ENCODE data around the gene CRYBB3. TPM values are rescaled to one million over a fixed set of nuclear protein-coding genes. Genes with fewer than 3 reads are reported as not detected.
"Not testable (repeated sequence)": the region's sequence is repeated elsewhere in the genome, so short reads cannot be mapped to it uniquely, and the experiment has no call there.

CRYBB3 gene
- total RNA-seq, 4 donors from 2014 or later = not detected

GRCh38 chr22:25176175-25176574 lies 23.5 kb upstream of the CRYBB3 start:
- TF ChIP-seq CTCF (IDR thresholded peaks at IDR 0.05) = no peak
- DNase-seq (ENCODE audit: low spot score) (no peak), ATAC-seq (ENCODE audit: low FRiP score) (no peak)

DNA sequence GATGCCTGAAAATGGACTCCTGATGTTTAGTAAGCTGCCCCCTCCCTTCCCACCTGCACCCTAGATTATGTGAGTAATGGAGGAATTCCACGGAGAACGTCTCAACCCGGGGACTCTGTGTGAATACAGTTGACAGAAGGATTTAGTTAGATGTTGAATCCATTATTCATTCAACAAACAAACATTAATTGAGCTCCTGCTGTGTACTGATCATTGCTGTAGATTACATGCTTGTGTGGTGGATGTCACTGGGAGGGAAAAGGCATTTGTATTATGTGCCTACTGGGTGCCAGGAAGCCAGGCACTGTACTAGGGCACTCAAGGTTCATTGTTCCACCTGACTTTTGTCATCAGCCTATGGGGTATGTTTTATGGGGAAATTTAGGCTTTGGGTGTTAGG lies 22.9 kb upstream of the CRYBB3 start:
- no peak for TF ChIP-seq CTCF (IDR thresholded peaks at IDR 0.05)
- DNase-seq (ENCODE audit: low spot score) (no peak), ATAC-seq (ENCODE audit: low FRiP score) (no peak)

GRCh38 chr22:25177226-25177625 lies 22.4 kb upstream of the CRYBB3 start:
- ATAC-seq (ENCODE audit: low FRiP score) = no peak
- DNase-seq (ENCODE audit: low spot score) = no peak
- TF ChIP-seq CTCF (IDR thresholded peaks at IDR 0.05) = no peak

- TF ChIP-seq CTCF (IDR thresholded peaks at IDR 0.05) = no peak
- ATAC-seq (ENCODE audit: low FRiP score) (no peak), DNase-seq (ENCODE audit: low spot score) (no peak)
Measured at GRCh38 chr22:25177895-25178294, 21.8 kb upstream of the CRYBB3 start.

- not testable (repeated sequence) for ATAC-seq (ENCODE audit: low FRiP score); DNase-seq (ENCODE audit: low spot score)
Measured at GRCh38 chr22:25178348-25178747, 21.3 kb upstream of the CRYBB3 start.

DNA sequence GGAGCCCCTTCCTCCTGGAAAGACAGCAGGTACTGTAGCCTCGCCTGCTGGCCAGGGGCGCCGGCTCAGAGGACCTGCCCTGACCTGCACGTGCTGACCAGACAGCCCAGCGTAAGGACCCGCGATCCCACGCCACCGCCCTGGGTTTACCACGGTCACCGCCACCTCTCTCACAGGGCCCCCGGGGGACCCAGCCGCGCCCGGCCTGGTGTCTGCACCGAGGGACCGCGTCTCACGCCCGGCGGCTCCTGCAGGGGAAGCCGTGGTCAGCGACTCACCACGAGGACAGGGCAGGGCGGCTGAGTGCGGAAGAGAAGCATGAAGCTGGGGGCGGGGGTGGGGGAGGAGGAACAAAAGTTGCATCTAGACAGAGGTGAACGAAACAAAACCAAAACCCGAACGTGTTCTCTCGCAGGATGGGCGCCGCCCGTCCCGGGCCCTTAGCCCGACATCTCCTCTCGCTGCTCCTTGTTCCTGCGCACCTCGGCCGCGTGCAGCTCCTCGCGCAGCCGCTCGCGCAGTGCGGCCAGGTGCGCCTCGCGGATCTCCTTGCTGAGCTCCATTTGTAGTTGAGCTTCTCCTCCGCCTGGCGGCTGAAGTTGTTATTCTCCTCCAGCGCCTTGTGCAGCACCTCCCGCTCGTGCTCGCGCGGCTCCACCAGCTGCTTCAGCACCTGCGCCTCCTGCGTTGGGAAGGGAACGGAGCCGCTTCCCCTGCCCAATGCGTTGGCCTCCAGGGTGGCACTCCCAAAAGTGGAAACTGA lies 20.6 kb upstream of the CRYBB3 start:
- ATAC-seq (ENCODE audit: low FRiP score) = peak; percentile 27
- DNase-seq (ENCODE audit: low spot score) = not testable (repeated sequence)

DNA sequence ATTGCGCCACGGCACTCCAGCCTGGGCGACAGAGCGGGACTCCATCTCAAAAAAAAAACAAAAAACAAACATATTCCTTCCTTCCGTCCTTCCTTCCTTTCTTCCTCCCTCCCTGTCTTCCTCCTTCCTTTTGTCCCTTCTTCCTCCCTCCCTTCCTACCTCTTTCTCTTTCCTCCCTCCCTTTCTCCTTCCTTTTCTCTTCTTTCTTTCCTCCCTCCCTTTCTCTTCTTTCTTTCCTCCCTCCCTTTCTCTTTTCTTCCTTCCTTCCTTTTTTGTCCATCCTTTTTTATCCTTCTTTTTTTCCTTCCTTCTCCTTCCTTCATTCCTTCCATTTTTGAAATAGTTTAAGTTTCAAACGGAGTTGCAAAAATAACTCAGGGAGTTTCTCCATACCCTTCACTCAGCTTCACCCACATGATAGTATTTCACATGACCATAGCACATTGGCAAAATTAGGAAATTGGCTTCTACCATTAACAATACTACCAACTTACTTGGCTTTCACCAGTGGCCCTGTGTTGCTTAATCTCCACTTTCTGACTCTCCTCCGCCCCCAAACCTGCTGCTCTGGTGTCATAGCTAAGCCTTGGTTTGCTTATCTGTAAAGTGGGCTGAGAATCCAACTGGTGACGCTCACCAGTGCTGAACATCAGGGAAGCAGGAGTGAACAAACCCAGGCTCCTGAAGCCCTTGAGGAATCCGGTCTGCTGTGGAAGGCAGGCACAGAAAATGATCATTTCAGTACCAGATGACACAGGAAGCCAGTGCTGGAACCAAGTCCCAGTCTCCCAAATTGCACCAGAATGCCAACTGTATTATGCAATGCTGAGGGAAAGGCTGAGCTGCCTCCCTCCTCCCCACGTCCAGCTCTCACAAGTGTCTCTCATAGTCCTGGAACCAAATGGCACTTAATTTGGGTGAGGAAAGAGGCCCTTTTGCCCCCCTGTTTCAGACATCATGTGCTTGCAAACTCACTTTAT lies 17.2 kb upstream of the CRYBB3 start:
- TF ChIP-seq CTCF (IDR thresholded peaks at IDR 0.05) = no peak
- DNase-seq (ENCODE audit: low spot score) = no peak
- ATAC-seq (ENCODE audit: low FRiP score) = peak; percentile 19
